Measurements from ENCODE around the gene PKP2. TPM values are rescaled to one million over a fixed set of nuclear protein-coding genes. Genes with fewer than 3 reads are reported as not detected.

Gene PKP2
- total RNA-seq, 2 experiments from 2014 or later = 0.22 to 0.26 TPM

GRCh38 chr12:32785557-32785956, 111.0 kb downstream of the PKP2 start:
- Mint-ChIP-seq H3K27me3 (ENCODE audit: low read depth) (no peaks in the 10 kb centered on the region), H3K27ac (no peak overlapping the region), H3K4me3 (no peak overlapping the region), H3K4me1 (ENCODE audit: low read depth) (no peaks in the 10 kb centered on the region), H3K9me3 (no peaks in the 10 kb centered on the region), H3K36me3 (ENCODE audit: low read depth) (no peaks in the 10 kb centered on the region)
- no peak for DNase-seq
- intact Hi-C loops (cut with micrococcal nuclease) = no loop called here
- CTCF ChIA-PET = interaction anchor here (0.6 to 1.3 kb wide), 2 partner anchors 29 to 121 kb away, joined by 3 read pairs; no protein-coding TSS in a partner anchor

- CTCF ChIA-PET = no interaction called here
Measured at GRCh38 chr12:32783029-32783428, 113.5 kb downstream of the PKP2 start.

GRCh38 chr12:32780071-32780470, 116.5 kb downstream of the PKP2 start:
- intact Hi-C loops (cut with micrococcal nuclease) = no loop called here
- no peak for DNase-seq
- CTCF ChIA-PET = interaction anchor here (0.5 kb wide), 1 partner anchor 809 kb away, joined by 3 read pairs; no protein-coding TSS in a partner anchor
- Mint-ChIP-seq H3K9me3 (no peaks in the 10 kb centered on the region), H3K4me3 (no peak overlapping the region), H3K4me1 (ENCODE audit: low read depth) (no peaks in the 10 kb centered on the region), H3K36me3 (ENCODE audit: low read depth) (no peaks in the 10 kb centered on the region), H3K27me3 (ENCODE audit: low read depth) (peaks cover 14% of the 10 kb centered on the region), H3K27ac (no peak overlapping the region)

More at GRCh38 chr12:32783029-32783428, 113.5 kb downstream of the PKP2 start:
- Mint-ChIP-seq H3K27me3 (ENCODE audit: low read depth) (peaks cover 8% of the 10 kb centered on the region), H3K27ac (no peak overlapping the region), H3K36me3 (ENCODE audit: low read depth) (no peaks in the 10 kb centered on the region), H3K4me3 (no peak overlapping the region), H3K4me1 (ENCODE audit: low read depth) (no peaks in the 10 kb centered on the region), H3K9me3 (no peaks in the 10 kb centered on the region)
- DNase-seq = no peak
- intact Hi-C loops (cut with micrococcal nuclease) = no loop called here

GRCh38 chr12:32777691-32778175, 118.8 kb downstream of the PKP2 start:
- Mint-ChIP-seq H3K9me3 (no peaks in the 10 kb centered on the region), H3K36me3 (ENCODE audit: low read depth) (no peaks in the 10 kb centered on the region), H3K4me1 (ENCODE audit: low read depth) (no peaks in the 10 kb centered on the region), H3K27ac (no peak overlapping the region), H3K27me3 (ENCODE audit: low read depth) (peaks cover 19% of the 10 kb centered on the region), H3K4me3 (no peak overlapping the region)
- intact Hi-C loops (cut with micrococcal nuclease) = no loop called here
- DNase-seq = no peak
- CTCF ChIA-PET = no interaction called here

DNA sequence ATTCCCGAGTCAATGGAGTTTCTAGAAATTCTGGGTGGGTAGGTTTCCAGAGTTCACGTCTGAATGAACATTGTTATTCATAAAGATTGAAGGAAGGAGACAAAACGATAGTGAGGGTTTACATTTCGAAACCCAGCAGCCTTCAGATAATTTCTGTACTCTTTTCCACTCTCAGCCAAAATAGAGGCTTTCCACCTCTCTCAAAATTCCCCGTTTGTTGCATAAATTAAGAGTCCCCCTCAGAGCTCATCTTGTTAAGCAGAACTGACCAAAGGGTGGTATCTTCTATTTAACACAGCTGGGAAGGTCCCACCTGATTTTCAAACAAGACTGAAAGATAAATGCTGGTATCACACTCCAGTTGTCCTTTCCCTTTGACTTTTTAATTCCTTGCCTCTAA, 119.4 kb downstream of the PKP2 start:
- no peak overlapping the region for H3K4me3 Mint-ChIP-seq
- intact Hi-C loops (cut with micrococcal nuclease) = no loop called here
- H3K27ac Mint-ChIP-seq = no peak overlapping the region
- CTCF ChIA-PET = no interaction called here
- no peak for DNase-seq
- no peaks in the 10 kb centered on the region for H3K36me3 Mint-ChIP-seq (ENCODE audit: low read depth)
- H3K4me1 Mint-ChIP-seq (ENCODE audit: low read depth) = no peaks in the 10 kb centered on the region
- H3K27me3 Mint-ChIP-seq (ENCODE audit: low read depth) = peaks cover 19% of the 10 kb centered on the region
- no peaks in the 10 kb centered on the region for H3K9me3 Mint-ChIP-seq

GRCh38 chr12:32776258-32776657, 120.3 kb downstream of the PKP2 start:
- H3K4me1 Mint-ChIP-seq (ENCODE audit: low read depth) = no peaks in the 10 kb centered on the region
- DNase-seq = no peak
- H3K27ac Mint-ChIP-seq = no peak overlapping the region
- H3K4me3 Mint-ChIP-seq = no peak overlapping the region
- no peaks in the 10 kb centered on the region for H3K9me3 Mint-ChIP-seq
- CTCF ChIA-PET = no interaction called here
- no peaks in the 10 kb centered on the region for H3K36me3 Mint-ChIP-seq (ENCODE audit: low read depth)
- H3K27me3 Mint-ChIP-seq (ENCODE audit: low read depth) = peaks cover 19% of the 10 kb centered on the region
- intact Hi-C loops (cut with micrococcal nuclease) = no loop called here

GRCh38 chr12:32773691-32774090, 122.9 kb downstream of the PKP2 start:
- Mint-ChIP-seq H3K27ac (no peak overlapping the region), H3K36me3 (ENCODE audit: low read depth) (no peaks in the 10 kb centered on the region), H3K27me3 (ENCODE audit: low read depth) (peaks cover 13% of the 10 kb centered on the region), H3K4me1 (ENCODE audit: low read depth) (no peaks in the 10 kb centered on the region), H3K4me3 (no peak overlapping the region), H3K9me3 (no peaks in the 10 kb centered on the region)
- intact Hi-C loops (cut with micrococcal nuclease) = no loop called here
- no peak for DNase-seq
- CTCF ChIA-PET = interaction anchor here (0.6 to 2.1 kb wide), 2 partner anchors 17 to 406 kb away, joined by 4 to 5 read pairs; partner anchors contain the start of gene YARS2

DNA sequence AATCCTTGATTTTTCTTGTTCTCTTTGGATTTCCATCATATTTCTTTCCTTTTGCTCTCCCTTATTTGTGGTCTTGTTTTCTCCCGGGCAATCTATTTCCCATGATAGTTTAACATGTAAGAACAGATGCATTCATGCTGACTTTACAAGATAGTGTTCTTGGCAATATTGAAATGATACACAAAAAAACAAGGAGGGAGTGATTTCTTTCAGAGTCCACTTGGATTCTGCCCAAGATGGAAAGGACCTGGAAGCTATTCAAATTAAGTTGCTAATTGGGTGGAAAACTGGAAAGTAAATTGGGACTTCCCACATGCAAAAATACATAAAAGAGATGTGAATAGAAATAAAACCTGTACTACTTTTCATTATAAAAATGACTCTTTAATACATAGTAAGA, 126.4 kb downstream of the PKP2 start:
- Mint-ChIP-seq H3K27me3 (ENCODE audit: low read depth) (peaks cover 9% of the 10 kb centered on the region), H3K9me3 (no peaks in the 10 kb centered on the region), H3K27ac (no peak overlapping the region), H3K36me3 (ENCODE audit: low read depth) (no peaks in the 10 kb centered on the region), H3K4me3 (no peak overlapping the region), H3K4me1 (ENCODE audit: low read depth) (no peaks in the 10 kb centered on the region)
- intact Hi-C loops (cut with micrococcal nuclease) = no loop called here
- DNase-seq = no peak
- CTCF ChIA-PET = interaction anchor here (0.6 to 0.9 kb wide), 2 partner anchors 27 to 32 kb away, joined by 3 read pairs; no protein-coding TSS in a partner anchor

- Mint-ChIP-seq H3K36me3 (ENCODE audit: low read depth) (no peaks in the 10 kb centered on the region), H3K4me3 (no peak overlapping the region), H3K27me3 (ENCODE audit: low read depth) (peaks cover 5% of the 10 kb centered on the region), H3K27ac (no peak overlapping the region), H3K9me3 (no peaks in the 10 kb centered on the region), H3K4me1 (ENCODE audit: low read depth) (no peaks in the 10 kb centered on the region)
- intact Hi-C loops (cut with micrococcal nuclease) = no loop called here
- CTCF ChIA-PET = no interaction called here
- no peak for DNase-seq
Measured at GRCh38 chr12:32768518-32768917, 128.1 kb downstream of the PKP2 start.

DNA sequence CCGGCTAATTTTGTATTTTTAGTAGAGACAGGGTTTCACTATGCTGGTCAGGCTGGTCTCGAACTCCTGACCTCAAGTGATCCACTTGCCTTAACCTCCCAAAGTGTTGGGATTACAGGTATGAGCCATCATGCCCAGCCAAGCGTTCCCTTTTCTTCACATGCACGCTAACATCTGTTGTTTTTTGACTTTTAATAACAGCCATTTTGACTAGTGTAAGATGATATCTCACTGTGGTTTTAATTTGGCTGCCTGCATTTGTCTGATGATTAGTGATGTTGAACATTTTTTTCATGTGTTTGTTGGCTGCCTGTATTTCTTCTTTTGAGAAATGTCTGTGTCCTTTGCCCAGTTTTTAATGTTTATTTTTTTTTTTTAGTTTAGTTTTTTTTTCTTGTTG, 130.7 kb downstream of the PKP2 start:
- Mint-ChIP-seq H3K27ac (no peak overlapping the region), H3K4me3 (no peak overlapping the region), H3K36me3 (ENCODE audit: low read depth) (no peaks in the 10 kb centered on the region), H3K4me1 (ENCODE audit: low read depth) (no peaks in the 10 kb centered on the region), H3K27me3 (ENCODE audit: low read depth) (peaks cover 7% of the 10 kb centered on the region), H3K9me3 (no peaks in the 10 kb centered on the region)
- no peak for DNase-seq
- intact Hi-C loops (cut with micrococcal nuclease) = no loop called here
- CTCF ChIA-PET = no interaction called here

GRCh38 chr12:32761716-32762115, 134.9 kb downstream of the PKP2 start:
- CTCF ChIA-PET = no interaction called here
- H3K9me3 Mint-ChIP-seq = no peaks in the 10 kb centered on the region
- H3K4me3 Mint-ChIP-seq = no peak overlapping the region
- H3K27me3 Mint-ChIP-seq (ENCODE audit: low read depth) = peaks cover 3% of the 10 kb centered on the region
- intact Hi-C loops (cut with micrococcal nuclease) = no loop called here
- H3K36me3 Mint-ChIP-seq (ENCODE audit: low read depth) = no peaks in the 10 kb centered on the region
- no peak for DNase-seq
- no peaks in the 10 kb centered on the region for H3K4me1 Mint-ChIP-seq (ENCODE audit: low read depth)
- H3K27ac Mint-ChIP-seq = no peak overlapping the region

DNA sequence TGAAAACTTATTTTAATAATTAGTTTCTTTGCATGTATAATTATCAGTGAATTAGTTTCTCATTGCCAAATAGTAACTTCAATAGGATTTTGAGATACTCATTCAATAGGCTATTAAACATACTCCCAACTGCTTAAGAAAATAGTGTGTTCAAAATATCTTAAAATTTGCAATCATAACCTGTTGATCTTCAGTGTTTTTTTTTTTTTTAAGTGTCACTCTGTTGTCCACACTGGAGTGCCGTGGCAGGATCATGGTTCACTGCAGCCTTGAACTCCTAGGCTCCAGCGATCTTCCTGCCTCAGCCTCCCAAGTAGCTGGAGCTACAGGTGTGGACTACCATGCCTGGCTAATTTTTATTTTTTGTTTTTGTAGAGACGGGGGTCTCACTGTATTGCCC, 139.4 kb downstream of the PKP2 start:
- CTCF ChIA-PET = interaction anchor here (0.7 to 3.6 kb wide), 5 partner anchors 16 to 1264 kb away, joined by 3 to 49 read pairs (median 5); partner anchors contain the start of gene ALG10
- Mint-ChIP-seq H3K4me3 (no peak overlapping the region), H3K4me1 (ENCODE audit: low read depth) (peaks cover 16% of the 10 kb centered on the region), H3K9me3 (no peaks in the 10 kb centered on the region), H3K36me3 (ENCODE audit: low read depth) (peaks cover 11% of the 10 kb centered on the region), H3K27ac (no peak overlapping the region), H3K27me3 (ENCODE audit: low read depth) (peaks cover 2% of the 10 kb centered on the region)
- no peak for DNase-seq
- intact Hi-C loops (cut with micrococcal nuclease) = loop anchor here (5.0 to 10.0 kb wide), 5 partner anchors 140 to 1435 kb away; partner anchors contain the start of gene PKP2

DNA sequence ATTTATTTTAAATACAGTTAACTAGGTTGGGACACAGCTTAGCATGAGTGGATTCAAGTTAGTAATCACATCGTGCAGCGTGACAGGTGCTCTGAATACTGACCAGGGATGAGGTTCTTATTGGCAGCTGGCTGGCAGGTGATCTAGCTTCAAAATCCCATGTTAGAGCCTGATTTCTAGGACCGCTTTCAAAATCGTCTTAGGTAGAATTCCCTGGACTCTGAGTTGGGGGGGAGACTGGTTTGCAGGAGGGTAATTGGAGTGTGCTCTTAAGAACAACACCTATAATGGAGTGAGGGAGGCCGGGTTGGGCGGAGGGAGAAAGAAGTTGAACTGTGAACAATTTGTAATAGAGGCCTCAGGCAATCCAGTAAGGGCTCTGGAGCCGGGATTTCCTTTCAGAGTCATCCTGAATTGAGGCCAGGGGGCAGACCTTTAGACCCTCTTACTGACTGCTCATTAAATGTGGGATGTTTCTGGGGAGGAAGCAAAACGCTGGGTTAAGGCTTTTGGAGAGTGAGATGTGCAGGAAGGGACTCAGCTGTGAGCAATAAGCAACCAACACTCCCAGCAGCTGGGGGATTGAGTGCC, 140.0 kb downstream of the PKP2 start:
- no peaks in the 10 kb centered on the region for H3K9me3 Mint-ChIP-seq
- intact Hi-C loops (cut with micrococcal nuclease) = loop anchor here (1.0 to 10.0 kb wide), 7 partner anchors 141 to 1462 kb away; partner anchors contain the start of gene PKP2
- CTCF ChIA-PET = interaction anchor here (0.6 to 3.6 kb wide), 16 partner anchors 10 to 1276 kb away, joined by 3 to 49 read pairs (median 4); partner anchors contain the start of gene ALG10
- H3K4me3 Mint-ChIP-seq = peak overlapping the region; percentile 89
- DNase-seq = no peak
- no peaks in the 10 kb centered on the region for H3K27me3 Mint-ChIP-seq (ENCODE audit: low read depth)
- H3K27ac Mint-ChIP-seq = peak overlapping the region; percentile 92
- peaks cover 11% of the 10 kb centered on the region for H3K36me3 Mint-ChIP-seq (ENCODE audit: low read depth)
- peaks cover 16% of the 10 kb centered on the region for H3K4me1 Mint-ChIP-seq (ENCODE audit: low read depth)
